Fibroblast of villous mesenchyme (primary cell): Measurements from ENCODE around the gene P3H4. TPM values are rescaled to one million over a fixed set of nuclear protein-coding genes. Genes with fewer than 3 reads are reported as not detected.

Experiments
- DNase-seq: peaks from one replicate; pipeline ENCODE4 v3.0.0-alpha.2; 2010; ENCODE audit warnings: low read depth
- H3K4me3 ChIP-seq: 2 replicates; pipeline ENCODE4 v1.5.1; 2011; ENCODE audit warnings: low read depth, mild to moderate bottlenecking, low read length
- CTCF ChIP-seq: IDR thresholded peaks from 2 replicates; pipeline ENCODE4 v1.5.1; 2012; ENCODE audit warnings: low read depth, mild to moderate bottlenecking, low read length; ENCODE audit not compliant: insufficient read depth
- total RNA-seq: library from RNA; depleted of rRNA; stranded (reverse); fragments of >200 nt; gene quantifications from 2 replicates; pipeline ENCODE4 v1.2.3, GENCODE V29; 2012

Gene P3H4
- total RNA-seq, 1 donor = 88.1 TPM

GRCh38 chr17:41754066-41754465 lies 57.7 kb downstream of the P3H4 start:
- TF ChIP-seq CTCF = no peak
- no peak for DNase-seq
- no peak overlapping the region for H3K4me3 ChIP-seq

Other genes starting within 250 kb of the P3H4 start
- gene KRT9, start 239.9 kb downstream of the P3H4 start, total RNA-seq = not detected in 2 replicates
- gene KRT14, start 225.1 kb downstream of the P3H4 start, total RNA-seq = not detected in 2 replicates
- gene KRT16, start 199.2 kb downstream of the P3H4 start, total RNA-seq = not detected in 2 replicates
- gene KRT17, start 187.4 kb downstream of the P3H4 start, total RNA-seq = 6.1 and 14.7 TPM in 2 replicates
- gene EIF1, start 123.1 kb downstream of the P3H4 start, total RNA-seq = 82.5 and 85.5 TPM in 2 replicates
- gene GAST, start 99.6 kb downstream of the P3H4 start, total RNA-seq = not detected in 2 replicates
- gene HAP1, start 77.3 kb downstream of the P3H4 start, total RNA-seq = under 0.01 TPM in 2 replicates
- gene JUP, start 25.2 kb downstream of the P3H4 start, total RNA-seq = 29.8 and 83.8 TPM in 2 replicates
- gene FKBP10, start 1.1 kb upstream of the P3H4 start, total RNA-seq = 191 and 228 TPM in 2 replicates
- 58.7 and 60.6 TPM in 2 replicates for gene NT5C3B, start 24.3 kb upstream of the P3H4 start, total RNA-seq
- under 0.01 TPM in 2 replicates for gene KLHL10, start 25.9 kb upstream of the P3H4 start, total RNA-seq
- gene KLHL11, start 53.5 kb upstream of the P3H4 start, total RNA-seq = 30.6 and 37.6 TPM in 2 replicates
- gene ACLY, start 107.0 kb upstream of the P3H4 start, total RNA-seq = 400 and 446 TPM in 2 replicates
- 0.43 and 0.64 TPM in 2 replicates for gene ODAD4, start 118.7 kb upstream of the P3H4 start, total RNA-seq
- 94.6 and 98.6 TPM in 2 replicates for gene CNP, start 154.8 kb upstream of the P3H4 start, total RNA-seq
- gene DNAJC7, start 205.5 kb upstream of the P3H4 start, total RNA-seq = 63.8 and 80.7 TPM in 2 replicates
- gene NKIRAS2, start 208.1 kb upstream of the P3H4 start, total RNA-seq = 34.5 and 35.8 TPM in 2 replicates
- under 0.01 and 0.32 TPM in 2 replicates for gene C17orf113, start 238.7 kb upstream of the P3H4 start, total RNA-seq